GM12891 (cell line): ENCODE data around the gene HOXA13. TPM values are rescaled to one million over a fixed set of nuclear protein-coding genes. Genes with fewer than 3 reads are reported as not detected.

Experiments
- DNase-seq: peaks from one replicate; pipeline ENCODE4 v3.0.0; 2011; ENCODE audit warnings: low spot score; ENCODE audit not compliant: insufficient read length
- FAIRE-seq: peaks from 2 replicates; lab custom pipeline; 2011; peaks lifted over from hg19 to GRCh38; lab: Jason Lieb, UNC
- PAX5 ChIP-seq: IDR thresholded peaks from 2 replicates; pipeline ENCODE4 v1.6.1; 2011; ENCODE audit warnings: low read length, moderate library complexity, mild to moderate bottlenecking; ENCODE audit not compliant: insufficient read depth, severe bottlenecking
- POLR2A ChIP-seq: IDR thresholded peaks from 2 replicates; pipeline ENCODE4 v1.6.1; 2011; ENCODE audit warnings: low read depth, low read length, control low read depth
- POLR2AphosphoS5 ChIP-seq: IDR thresholded peaks from 2 replicates; pipeline ENCODE4 v1.6.1; 2011; ENCODE audit warnings: low read depth, low read length, control low read depth
- POU2F2 ChIP-seq: IDR thresholded peaks from 2 replicates; pipeline ENCODE4 v1.6.1; 2011; ENCODE audit warnings: low read depth, mild to moderate bottlenecking, control low read depth, low read length, moderate library complexity
- SPI1 ChIP-seq: IDR thresholded peaks from 2 replicates; pipeline ENCODE4 v1.6.1; 2011; ENCODE audit warnings: low read depth, low read length, control low read depth
- TAF1 ChIP-seq: IDR thresholded peaks from 2 replicates; pipeline ENCODE4 v1.6.1; 2011; ENCODE audit warnings: low read depth, low read length, control low read depth
- polyA plus RNA-seq: library from polyadenylated mRNA; unstranded; fragments of >200 nt; gene quantifications from one replicate; pipeline ENCODE4 v1.2.1, GENCODE V29; 2012; ENCODE audit warnings: low read depth, missing spikeins, inconsistent platforms; ENCODE audit not compliant: missing spikeins

HOXA13 gene
- polyA plus RNA-seq: not detected

GRCh38 chr7:27199849-27200760 is at the start of gene HOXA13:
Gene HOXA13 (minus strand): TSS chr7:27200091. CDS start chr7:27200077, 14 bp downstream.
- FAIRE-seq: no peak
- DNase-seq: no peak
- TF ChIP-seq POLR2AphosphoS5 (no peak), SPI1 (no peak), POLR2A (no peak), POU2F2 (no peak), TAF1 (no peak), PAX5 (no peak)

DNA sequence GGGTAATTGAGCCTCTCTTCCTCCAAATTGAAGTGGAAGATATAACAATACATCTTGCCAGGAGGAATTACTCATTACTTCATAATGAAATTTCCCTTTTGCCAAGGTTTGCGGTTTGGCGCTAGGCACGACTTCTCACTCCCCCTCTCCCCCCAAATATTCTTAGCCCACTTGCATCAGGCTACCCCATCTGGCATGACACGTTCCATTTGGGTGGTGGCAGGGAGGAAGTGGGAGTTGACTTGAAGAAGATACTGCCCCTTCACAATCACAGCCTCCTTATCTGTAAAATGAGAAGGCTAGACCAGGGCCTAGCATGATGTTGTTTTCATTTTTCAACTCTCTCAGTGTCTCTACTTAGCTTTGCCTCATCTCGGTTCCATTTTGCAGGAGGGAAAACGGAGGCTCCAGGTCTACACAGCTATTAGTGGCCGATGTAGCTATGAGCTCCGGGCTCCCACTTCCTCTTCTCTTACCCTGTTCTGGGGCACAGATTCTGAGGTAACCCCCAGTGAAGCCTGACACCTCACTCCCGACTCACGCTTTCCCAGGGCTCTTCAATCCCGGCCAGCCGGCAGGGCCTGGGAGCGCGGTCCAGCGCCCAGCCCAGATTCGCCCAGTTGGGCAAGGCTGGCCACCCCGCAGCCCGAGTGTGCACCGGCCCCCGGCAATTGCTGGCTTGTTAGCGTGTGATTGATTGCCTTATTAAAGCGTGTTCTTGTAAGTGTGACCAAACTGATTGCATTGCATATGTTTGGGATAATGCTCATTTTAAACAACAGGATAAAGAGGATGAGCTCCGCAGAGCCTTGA is 49.2 kb upstream of the HOXA13 start:
- no peak for DNase-seq
- no peak for FAIRE-seq
- TF ChIP-seq POLR2AphosphoS5 (no peak), SPI1 (no peak), POU2F2 (no peak), POLR2A (no peak), PAX5 (no peak), TAF1 (no peak)

- FAIRE-seq (no peak), DNase-seq (no peak)
- TF ChIP-seq TAF1: no peak
- TF ChIP-seq POLR2A: no peak
- TF ChIP-seq POLR2AphosphoS5: no peak
- TF ChIP-seq PAX5: no peak
- TF ChIP-seq POU2F2: no peak
- no peak for TF ChIP-seq SPI1
Observed at GRCh38 chr7:27248427-27248806, 48.5 kb upstream of the HOXA13 start.

GRCh38 chr7:27247452-27248426 is 47.8 kb upstream of the HOXA13 start:
- FAIRE-seq: no peak
- TF ChIP-seq POLR2A (no peak), SPI1 (no peak), PAX5 (no peak), TAF1 (no peak)
- DNase-seq: no peak

- TF ChIP-seq POU2F2: no peak
- no peak for FAIRE-seq
- no peak for DNase-seq
Observed at GRCh38 chr7:27247000-27247399, 47.1 kb upstream of the HOXA13 start.

DNA sequence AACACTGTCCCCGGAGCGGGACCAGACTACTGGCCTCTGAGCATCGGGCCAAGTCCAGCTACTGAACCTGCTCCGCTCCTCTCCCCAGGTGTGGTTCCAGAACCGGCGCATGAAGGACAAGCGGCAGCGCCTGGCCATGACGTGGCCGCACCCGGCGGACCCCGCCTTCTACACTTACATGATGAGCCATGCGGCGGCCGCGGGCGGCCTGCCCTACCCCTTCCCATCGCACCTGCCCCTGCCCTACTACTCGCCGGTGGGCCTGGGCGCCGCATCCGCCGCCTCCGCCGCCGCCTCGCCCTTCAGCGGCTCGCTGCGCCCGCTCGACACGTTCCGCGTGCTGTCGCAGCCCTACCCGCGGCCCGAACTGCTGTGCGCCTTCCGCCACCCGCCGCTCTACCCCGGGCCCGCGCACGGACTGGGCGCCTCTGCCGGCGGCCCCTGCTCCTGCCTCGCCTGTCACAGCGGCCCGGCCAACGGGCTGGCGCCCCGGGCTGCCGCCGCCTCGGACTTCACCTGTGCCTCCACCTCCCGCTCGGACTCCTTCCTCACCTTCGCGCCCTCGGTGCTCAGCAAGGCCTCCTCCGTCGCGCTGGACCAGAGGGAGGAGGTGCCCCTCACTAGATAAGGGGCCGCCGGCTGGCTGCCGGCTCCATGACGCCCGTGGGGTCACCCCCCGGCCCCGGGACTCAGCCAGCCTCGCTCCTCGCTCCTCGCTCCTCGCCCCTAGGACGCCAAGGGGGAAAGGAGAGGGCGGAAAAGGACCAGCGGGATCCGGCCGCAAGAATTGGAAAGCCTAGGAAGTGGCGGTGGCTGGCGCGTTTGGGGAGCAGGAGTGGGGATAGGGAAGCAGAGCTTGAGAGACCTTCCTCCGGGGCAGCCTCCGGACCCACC is 46.2 kb upstream of the HOXA13 start:
- FAIRE-seq (no peak), DNase-seq (no peak)
- TF ChIP-seq PAX5: no peak
- TF ChIP-seq POLR2A: no peak
- no peak for TF ChIP-seq TAF1

GRCh38 chr7:27245124-27245797 is 45.4 kb upstream of the HOXA13 start:
- FAIRE-seq: no peak
- no peak for DNase-seq
- TF ChIP-seq POLR2A (no peak), POU2F2 (no peak), PAX5 (no peak), POLR2AphosphoS5 (no peak), TAF1 (no peak)
